GM03348 (cell line): Measurements from ENCODE around the gene CAMTA1.

ENCODE experiments used
- DNase-seq: peaks from one replicate; pipeline ENCODE4 v3.0.0; 2012; ENCODE audit warnings: low spot score

CAMTA1 gene

GRCh38 chr1:6874298-6874697 is 89.0 kb downstream of the CAMTA1 start:
- no peak for DNase-seq

DNA sequence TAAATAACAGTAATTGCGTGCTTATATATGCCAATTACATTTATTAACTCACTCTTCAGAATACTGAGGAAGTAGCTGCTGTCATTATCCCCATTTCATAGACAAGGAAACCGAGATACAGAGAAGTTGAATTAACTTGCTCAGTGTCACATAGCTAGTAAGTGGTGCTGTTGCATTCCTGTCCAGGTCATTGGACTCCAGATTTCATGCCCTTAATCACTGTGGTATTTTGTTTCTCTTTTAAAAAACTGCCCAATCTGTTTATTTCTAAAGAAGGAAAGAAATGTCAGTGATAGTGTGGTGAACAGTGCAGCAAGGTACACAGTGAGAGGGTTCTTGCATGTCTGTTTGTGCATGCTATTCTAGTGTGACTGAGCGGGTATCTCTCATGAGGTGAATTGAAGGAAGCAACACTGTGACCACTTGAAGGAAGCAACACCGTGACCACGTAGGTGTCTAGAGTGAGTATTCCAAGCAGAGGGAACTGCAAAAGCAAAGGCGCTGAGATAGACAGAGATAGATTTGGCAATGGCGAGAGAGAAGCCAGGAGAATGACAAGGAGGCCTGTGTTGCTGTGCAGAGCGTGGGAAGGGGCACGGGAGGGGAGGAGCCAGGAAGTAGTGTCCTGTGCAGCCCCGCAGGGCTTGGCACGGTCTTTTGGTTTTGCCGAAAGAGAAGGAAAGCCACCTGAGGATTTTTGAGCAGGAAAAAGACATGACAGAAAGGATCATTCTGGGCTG is 95.9 kb downstream of the CAMTA1 start:
- no peak for DNase-seq

DNA sequence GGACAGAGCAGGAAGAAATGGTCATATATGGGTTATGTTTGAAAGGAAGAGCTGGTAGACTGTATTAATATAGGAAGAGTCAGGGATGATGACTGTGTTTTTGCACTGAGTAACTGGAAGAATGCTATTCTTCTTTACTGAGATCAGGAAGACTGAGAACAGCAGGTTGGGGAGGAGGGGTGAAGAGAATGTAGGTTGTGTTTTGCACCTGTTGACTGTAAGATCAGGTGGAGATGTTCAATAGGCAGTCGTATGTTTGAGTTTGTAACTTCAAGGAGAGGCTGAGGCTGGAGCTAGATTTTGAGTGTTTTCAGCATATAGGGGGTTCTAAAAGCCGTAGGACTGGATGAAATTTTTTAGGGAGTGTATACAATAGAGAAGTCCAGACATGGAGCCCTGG is 97.2 kb downstream of the CAMTA1 start:
- DNase-seq = no peak

DNA sequence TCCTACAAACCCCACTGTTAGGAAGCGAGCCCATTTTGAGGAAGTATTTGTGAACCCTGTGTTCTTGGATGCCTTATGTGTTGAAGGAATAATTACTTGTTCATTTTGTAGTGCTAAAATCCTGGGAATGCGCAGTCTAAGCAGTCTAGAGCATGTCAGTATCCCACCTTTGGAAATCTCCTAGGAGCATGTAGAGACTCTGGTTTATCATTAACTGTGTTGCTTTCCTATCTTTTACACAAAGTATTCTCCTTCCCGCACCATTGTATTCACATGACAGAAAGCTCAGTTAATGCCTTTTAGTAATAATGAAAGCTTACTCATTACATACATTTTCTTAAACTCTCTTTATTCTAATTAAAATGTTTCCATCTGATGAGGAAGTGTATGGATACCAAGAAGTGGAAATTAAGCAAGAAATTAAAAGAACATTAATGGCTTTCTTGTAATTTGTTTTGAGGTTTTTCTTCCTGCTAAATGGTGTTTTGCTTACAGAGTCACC is 99.4 kb downstream of the CAMTA1 start:
- DNase-seq = no peak

DNA sequence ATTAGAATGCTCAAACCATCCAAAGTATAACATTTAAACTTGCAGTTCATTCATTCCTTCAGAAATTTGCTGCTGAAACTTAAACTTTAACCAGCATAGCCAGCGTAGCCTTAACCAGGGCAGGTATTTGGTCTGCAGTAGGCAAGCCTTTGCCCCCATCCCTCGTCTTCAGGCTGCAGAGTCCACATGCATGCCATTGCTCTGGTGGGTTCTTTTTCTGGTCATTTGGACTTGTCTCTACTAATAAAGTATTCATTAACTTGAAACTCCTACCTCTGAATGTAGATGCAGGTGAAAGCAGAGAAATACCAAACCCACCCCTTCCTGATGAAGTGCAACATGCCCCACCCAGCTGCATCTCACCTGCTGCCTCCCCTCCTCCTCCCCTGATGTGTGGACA is 100.2 kb downstream of the CAMTA1 start:
- no peak for DNase-seq

- no peak for DNase-seq
Observed at GRCh38 chr1:6886523-6886922, 101.3 kb downstream of the CAMTA1 start.

DNA sequence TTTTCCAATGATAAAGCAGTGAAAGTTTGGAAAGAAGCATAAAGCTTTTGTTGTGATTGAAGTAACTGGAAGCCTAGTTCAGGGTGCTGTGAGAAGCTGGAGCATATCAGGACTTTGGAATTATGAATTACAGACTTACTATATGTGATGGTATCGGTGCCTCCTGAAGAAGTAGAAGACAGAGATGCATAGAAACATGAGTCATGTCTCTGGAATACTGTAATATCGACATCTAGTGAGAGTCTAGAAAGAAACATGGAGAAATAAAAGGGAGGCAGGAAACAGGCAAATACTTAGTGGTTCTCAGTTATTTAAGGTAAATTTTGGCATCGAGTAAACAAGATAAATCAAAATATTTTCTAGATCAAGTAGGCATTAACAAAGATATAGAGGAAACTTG is 103.0 kb downstream of the CAMTA1 start:
- DNase-seq = no peak

DNA sequence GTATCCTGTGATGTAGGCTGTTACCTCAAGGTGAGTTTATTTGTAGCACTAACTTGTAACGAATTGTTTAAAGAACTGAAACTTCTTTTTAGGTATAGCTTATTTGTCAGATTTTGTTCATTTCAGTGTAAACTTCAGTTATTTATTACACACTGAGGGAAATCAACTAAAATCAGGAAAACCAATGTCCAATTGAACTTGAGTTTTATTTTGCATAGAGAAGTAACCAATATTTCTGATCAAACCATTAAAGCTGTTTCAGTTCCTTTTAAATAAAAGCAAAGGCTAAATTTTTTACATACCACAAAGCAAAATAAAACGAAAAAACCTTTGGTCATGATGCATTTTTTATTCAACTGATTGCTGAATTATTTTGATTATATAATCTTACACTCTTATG is 103.6 kb downstream of the CAMTA1 start:
- no peak for DNase-seq

- peak; percentile 83 for DNase-seq
Observed at GRCh38 chr1:6889875-6890480, 104.7 kb downstream of the CAMTA1 start.

- DNase-seq = no peak
Observed at GRCh38 chr1:6890686-6891085, 105.4 kb downstream of the CAMTA1 start.

DNA sequence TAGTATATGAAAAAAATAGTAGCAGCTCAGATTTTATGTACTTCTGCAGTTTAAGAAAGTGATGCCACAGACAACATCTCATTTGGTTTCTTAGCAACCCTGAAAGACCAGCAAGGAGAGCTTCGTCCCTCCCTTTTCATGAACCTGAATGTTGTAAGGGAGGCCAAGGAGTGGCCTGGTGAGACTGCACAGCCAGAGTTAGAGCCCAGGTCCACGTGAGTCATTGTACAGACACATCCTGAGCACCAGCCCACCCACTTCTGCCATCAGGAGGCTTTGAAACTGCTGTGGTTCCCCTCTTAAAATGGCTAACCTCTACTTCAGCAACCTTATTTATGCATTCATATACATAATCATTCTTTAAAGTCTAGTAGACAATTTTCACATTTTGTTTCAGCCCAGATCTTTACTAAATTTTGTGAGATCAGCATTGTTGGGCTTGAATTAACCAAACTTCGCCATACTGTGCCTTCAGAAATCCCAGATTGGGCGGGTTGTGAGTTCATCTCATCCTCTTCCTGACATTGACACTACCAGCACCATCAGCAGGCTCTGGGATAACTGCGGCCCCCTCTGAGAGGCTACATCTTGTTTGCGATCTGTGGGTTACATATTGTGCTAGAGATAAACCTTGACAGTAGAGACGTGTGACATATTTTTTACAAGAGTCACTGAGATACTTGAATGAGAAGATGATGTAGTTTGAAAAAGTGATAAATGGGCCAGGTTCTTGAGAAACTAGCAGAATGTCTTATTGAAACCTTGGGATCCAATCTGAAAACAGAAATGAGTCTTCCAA is 106.7 kb downstream of the CAMTA1 start:
- no peak for DNase-seq

DNA sequence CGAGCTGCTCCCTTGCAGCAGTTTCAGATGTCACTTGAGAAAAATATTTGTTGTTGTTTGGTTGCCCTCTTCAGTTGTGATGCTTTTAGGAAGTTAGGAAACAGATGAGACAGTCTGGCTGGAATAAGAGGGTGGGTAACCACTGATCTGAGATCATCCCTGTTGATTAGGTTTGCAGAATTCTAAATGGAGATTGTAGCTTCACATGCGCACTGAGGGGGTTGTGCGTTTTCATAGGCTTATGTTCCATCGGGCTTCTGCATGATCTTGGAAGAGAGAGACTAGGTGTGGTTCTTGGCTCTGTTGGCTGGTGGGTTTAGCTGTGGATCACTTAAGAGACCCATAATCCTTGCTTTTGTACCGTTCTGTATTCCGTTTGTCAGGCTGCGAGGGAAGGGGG is 108.1 kb downstream of the CAMTA1 start:
- DNase-seq = no peak

DNA sequence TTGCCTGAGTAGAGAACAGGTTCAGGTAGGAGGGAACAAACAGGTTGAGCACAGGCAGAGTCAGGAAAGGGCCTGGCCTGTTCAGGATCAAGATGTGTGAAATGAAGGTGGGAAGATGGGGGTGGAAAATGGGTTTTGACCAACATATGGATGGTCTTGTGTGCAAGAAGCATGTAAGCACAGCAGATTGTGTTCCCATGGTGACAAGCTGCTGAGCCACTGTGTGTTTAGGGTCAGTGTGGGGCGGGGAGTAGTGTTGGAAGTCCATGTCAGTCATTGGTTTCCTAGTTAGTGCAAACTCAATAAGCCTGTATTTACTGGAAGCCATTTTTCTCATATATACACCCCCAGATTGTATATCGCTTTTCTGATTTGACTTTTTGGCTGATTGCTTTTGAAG is 111.9 kb downstream of the CAMTA1 start:
- DNase-seq = no peak

- DNase-seq = no peak
Observed at GRCh38 chr1:6898974-6899539, 113.8 kb downstream of the CAMTA1 start.

- DNase-seq = no peak
Observed at GRCh38 chr1:6899621-6900020, 114.4 kb downstream of the CAMTA1 start.

DNA sequence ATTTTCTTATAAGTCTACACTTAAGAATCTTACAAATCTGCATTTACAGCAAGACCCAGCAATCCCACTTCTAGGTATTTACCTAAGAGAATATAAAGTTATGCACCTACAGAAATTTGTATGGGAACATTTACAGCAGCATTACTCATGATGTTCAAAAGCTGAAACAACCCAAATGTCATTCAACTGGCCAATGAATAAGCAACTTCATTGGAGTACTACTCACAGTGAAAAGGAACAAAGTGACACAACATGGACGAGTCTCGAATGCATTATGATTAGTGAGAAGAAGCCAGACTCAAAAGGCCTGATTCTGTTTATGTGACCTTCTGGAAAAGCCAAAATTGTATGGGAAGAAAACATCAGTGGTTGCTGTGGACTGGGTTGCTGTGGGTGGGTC is 116.9 kb downstream of the CAMTA1 start:
- no peak for DNase-seq

GRCh38 chr1:6904476-6905170 is 119.4 kb downstream of the CAMTA1 start:
- DNase-seq = no peak

DNA sequence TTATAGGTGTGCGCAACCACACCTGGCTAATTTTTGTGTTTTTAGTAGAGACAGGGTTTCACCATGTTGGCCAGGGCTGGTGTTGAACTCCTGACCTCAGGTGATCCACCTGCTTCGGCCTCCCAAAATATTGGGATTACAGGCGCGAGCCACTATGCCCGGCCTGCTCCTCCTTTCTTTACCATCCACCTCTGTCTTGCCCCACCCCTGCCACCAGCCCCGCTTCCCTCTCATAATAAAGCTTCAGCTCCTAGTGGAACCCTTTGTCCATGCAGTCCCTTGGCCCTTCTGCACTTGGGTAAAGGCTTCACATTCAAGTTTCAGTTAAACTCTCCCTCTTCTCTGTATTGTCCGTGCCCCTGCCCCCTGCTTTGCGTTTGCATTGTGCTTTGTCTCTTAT is 120.1 kb downstream of the CAMTA1 start:
- DNase-seq = no peak

DNA sequence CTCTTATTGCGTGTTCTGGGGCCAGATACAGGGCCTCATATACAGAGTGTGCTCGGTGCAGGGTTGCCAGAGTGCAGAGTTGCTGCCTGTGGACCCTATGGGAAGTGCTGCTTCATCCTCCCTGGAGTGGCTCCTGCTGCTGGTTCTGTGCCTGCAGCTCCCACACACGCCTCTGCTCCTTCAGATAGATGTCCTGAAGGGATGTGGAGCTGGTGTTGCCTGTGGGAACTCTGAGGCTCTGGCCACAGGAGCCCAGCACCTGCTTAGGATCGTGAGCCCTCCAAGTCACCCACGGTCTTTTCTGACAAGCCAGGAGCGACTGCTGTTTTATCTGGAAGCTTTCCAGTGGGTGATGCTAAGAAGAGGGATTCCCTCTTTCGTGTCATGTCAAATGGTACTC is 120.5 kb downstream of the CAMTA1 start:
- no peak for DNase-seq

DNA sequence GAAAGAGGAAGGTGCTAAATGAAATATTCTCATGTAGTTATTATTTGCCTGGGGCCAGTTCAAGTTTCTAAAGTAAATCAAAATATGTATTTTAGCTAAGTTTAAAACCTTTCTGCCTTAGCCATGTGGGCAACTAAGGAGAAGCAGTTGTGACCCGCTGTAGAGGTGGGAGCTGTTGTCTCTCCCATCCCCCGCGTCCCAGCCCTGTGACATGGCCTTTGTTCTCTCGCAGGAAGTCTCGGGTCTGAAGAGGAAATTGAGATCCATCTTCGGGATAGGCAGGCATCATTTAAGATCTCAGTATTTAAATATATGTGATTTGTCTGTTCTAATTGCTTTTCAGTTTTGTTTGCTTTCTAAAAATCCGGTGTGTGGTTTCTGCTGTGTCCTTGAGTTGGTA is 121.5 kb downstream of the CAMTA1 start:
- no peak for DNase-seq

- DNase-seq = no peak
Observed at GRCh38 chr1:6907201-6907600, 121.9 kb downstream of the CAMTA1 start.
